HT1080 (cell line): Measurements from ENCODE around the gene APP. TPM values are rescaled to one million over a fixed set of nuclear protein-coding genes. Genes with fewer than 3 reads are reported as not detected.
A peak's percentile ranks its signal among the peaks of the same experiment; 100 is the strongest.
"Not testable (repeated sequence)": the region's sequence is repeated elsewhere in the genome, so short reads cannot be mapped to it uniquely, and the experiment has no call there.

ENCODE experiments used
- DNase-seq: peaks from one replicate; pipeline ENCODE4 v3.0.0-alpha.2; 2015; ENCODE audit warnings: low read depth
- total RNA-seq: library from RNA; depleted of rRNA; stranded (reverse); fragments of >200 nt; shearing (Covaris generic); gene quantifications from 2 replicates; pipeline ENCODE4 v1.2.3, GENCODE V29; 2014

The APP gene
- total RNA-seq, 1 experiment from 2014 or later = 235 TPM

- DNase-seq = not testable (repeated sequence)
Measured at GRCh38 chr21:26023406-26023805, 147.2 kb downstream of the APP start.

DNA sequence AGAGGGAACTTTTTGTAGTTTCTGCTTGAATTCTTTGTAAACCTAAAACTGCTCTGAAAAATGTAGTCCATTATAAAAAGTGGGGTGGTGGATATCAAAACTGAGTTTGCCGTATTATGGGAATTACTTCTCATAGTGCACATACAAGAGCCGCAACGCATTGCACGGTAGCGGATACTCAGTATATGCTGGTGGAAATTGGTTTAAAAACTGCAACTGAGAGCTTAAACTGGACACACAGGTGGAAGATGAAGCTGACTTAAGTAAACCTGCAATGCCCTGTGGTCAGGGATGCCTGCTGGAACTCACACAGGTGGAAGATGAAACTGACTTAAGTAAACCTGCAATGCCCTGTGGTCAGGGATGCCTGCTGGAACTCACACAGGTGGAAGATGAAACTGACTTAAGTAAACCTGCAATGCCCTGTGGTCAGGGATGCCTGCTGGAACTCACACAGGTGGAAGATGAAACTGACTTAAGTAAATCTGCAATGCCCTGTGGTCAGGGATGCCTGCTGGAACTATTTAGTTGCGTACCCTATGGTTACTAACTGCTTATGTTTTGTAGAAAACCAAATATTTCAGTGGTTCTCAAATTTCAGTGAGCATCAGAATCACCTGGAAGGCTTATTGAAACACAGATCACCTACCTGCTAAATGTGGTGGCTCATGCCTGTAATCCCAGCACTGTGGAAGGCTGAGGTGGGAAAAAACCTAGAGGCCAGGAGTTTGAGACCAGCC lies 147.8 kb downstream of the APP start:
- not testable (repeated sequence) for DNase-seq

GRCh38 chr21:26020510-26020909 lies 150.1 kb downstream of the APP start:
- no peak for DNase-seq

GRCh38 chr21:26020081-26020480 lies 150.5 kb downstream of the APP start:
- DNase-seq = no peak

DNA sequence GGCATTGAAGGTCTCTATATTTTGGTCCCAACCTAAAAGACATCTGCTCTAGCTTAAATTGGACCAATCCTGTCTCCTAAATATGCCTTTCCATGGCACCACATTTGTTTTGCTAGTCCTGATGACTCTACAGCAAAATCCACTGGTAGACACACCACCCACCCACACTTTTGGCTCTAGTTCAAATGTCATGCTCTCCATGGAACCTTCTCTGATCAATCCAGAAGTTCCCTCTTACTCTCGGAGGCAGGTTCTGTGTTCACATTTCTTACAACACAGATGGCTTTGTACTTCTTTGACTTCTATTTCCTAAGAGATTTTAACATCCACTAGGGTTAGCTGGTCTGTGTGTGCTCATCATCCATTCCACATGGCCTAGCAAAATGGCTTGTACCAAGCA lies 151.3 kb downstream of the APP start:
- no peak for DNase-seq

GRCh38 chr21:26013970-26014369 lies 156.6 kb downstream of the APP start:
- DNase-seq = no peak

DNA sequence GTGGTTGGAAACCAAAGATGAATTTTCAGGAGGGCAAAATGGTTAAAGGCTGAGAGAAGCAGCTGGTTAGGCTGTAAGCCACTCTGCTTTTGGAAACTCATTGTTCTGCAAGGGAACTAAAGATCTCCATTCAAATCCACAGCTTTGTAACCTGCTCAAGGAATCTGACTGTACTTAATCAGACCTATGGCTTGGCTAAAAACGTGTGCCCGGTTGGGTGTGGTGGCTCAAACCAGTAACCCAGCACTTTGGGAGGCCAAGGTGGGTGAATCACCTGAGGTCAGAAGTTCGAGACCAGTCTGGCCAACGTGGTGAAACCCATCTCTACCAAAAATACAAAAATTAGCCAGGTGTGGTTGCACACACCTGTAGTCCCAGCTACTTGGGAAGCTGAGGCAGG lies 158.1 kb downstream of the APP start:
- DNase-seq = not testable (repeated sequence)

GRCh38 chr21:26011292-26011940 lies 159.2 kb downstream of the APP start:
- no peak for DNase-seq

GRCh38 chr21:26007951-26008498 lies 162.5 kb downstream of the APP start:
- DNase-seq = no peak

GRCh38 chr21:26005464-26005863 lies 165.1 kb downstream of the APP start:
- no peak for DNase-seq

GRCh38 chr21:26003404-26003803 lies 167.2 kb downstream of the APP start:
- no peak for DNase-seq

GRCh38 chr21:26001356-26001755 lies 169.2 kb downstream of the APP start:
- no peak for DNase-seq

DNA sequence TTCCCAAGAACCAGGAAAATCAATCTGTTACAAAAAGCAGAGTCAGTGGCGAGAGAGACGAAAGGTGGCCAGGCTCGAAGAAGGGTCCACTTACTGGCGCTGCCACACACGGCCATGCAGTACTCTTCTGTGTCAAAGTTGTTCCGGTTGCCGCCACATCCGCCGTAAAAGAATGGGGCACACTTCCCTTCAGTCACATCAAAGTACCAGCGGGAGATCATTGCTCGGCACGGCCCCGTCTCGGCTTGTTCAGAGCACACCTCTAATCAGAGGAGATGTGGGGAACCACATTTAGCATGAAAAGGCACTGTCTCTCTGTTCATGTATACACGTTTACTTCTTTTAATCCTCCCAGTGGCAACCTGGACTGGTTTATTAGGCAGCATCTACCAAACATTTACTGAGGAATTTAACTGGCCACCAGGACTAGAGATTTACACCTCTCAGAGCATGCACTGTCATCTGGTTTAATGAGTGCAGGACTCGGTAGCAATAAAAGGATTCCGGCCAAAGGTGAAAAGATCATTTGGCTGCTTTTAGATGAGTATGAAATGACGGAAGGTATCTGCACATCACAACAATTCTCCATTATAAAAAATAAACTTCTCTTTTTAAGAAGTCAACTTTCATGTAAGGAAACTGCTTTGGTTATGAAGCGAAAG lies 170.5 kb downstream of the APP start:
- no peak for DNase-seq

GRCh38 chr21:25997788-25998611 lies 172.6 kb downstream of the APP start:
- DNase-seq = peak; percentile 76

GRCh38 chr21:25995278-25995677 lies 175.3 kb downstream of the APP start:
- DNase-seq = no peak

- no peak for DNase-seq
Measured at GRCh38 chr21:25994758-25995163, 175.8 kb downstream of the APP start.

- no peak for DNase-seq
Measured at GRCh38 chr21:25988738-25989137, 181.8 kb downstream of the APP start.

DNA sequence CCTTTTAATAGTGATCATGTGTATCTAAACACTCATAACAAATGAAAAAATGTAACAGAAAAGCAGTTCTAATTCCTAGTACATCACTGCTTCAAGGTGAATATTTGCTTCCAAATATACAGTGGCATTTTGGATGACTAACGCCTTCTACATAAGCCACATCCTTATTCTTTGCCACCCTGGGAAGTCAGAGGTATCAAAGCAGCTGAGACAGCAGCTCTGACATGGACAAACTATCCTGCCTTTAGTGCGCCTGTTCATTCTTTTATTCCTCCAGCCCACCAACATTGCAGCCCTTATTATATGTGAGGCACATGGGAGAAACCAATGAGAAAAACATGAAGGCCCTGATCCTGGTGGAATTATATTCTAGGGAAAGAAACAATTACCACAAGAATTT lies 183.0 kb downstream of the APP start:
- peak; percentile 46 for DNase-seq

- DNase-seq = no peak
Measured at GRCh38 chr21:25986928-25987327, 183.6 kb downstream of the APP start.

- no peak for DNase-seq
Measured at GRCh38 chr21:25985990-25986389, 184.6 kb downstream of the APP start.

DNA sequence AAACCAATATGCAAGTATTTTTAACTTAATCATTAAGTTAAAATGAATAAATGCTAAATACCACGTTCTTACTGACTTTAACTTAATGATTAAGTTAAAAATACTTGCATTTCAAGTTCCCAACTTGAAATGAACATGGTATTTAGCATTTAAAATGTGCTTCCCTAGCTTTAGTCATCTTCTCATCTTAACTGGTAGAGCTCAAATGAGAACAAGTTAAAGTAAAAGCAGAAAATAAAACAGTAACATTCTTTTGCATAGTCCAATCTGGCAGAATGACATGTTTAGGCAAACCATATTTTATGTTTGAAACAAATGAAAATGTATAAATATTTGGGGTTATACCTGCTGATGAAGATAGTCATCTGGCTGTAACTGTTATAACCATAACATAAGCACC lies 186.0 kb downstream of the APP start:
- DNase-seq = no peak
